HL-60 (cell line): Measurements from ENCODE around the gene MAP3K4.
"Not testable (repeated sequence)": the region's sequence is repeated elsewhere in the genome, so short reads cannot be mapped to it uniquely, and the experiment has no call there.

Source experiments
- GABPA ChIP-seq: IDR thresholded peaks from 2 replicates; pipeline ENCODE4 v1.6.1; 2012; ENCODE audit warnings: low read depth
- POLR2AphosphoS5 ChIP-seq: IDR thresholded peaks from 2 replicates; pipeline ENCODE4 v1.6.1; 2012; ENCODE audit warnings: low read depth
- SPI1 ChIP-seq: IDR thresholded peaks from 2 replicates; pipeline ENCODE4 v1.6.1; 2012; ENCODE audit warnings: low read depth, mild to moderate bottlenecking, borderline replicate concordance
- TF ChIP-seq, protein P1 (sequence below): IDR thresholded peaks from one replicate; pipeline ENCODE4 v1.5.1; 2011; ENCODE audit warnings: low read length, control low read depth, inconsistent platforms; ENCODE audit not compliant: insufficient read depth
- TF ChIP-seq, protein P2 (sequence below): IDR thresholded peaks from 2 replicates; pipeline ENCODE4 v1.6.1; 2012; ENCODE audit warnings: low read depth; ENCODE audit not compliant: insufficient replicate concordance

DNA sequence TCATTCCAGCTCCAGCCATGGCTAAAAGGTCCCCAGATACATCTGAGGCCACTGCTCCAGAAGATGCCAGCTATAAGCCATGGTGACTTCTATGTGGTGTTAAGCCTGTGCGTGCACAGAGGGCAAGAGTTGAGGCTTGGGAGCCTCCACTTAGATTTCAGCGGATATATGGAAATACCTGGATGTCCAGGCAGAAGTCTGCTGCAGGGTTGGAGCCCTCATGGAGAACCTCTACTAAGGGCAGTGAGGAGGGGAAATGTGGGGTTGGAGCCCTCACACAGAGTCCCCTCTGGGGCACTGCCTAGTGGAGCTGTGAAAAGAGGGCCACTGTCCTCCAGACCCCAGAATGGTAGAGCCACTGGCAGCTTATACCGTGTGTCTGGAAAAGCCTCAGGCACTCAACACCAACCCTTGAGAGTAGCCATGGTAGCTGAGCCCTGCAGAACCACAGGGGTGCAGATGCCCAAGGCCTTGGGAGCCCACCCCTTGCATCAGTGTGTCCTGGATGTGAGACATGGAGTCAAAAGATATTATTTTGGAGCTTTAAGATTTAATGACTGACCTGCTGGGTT, 8.1 kb upstream of the MAP3K4 start:
- TF ChIP-seq, protein P1, sequence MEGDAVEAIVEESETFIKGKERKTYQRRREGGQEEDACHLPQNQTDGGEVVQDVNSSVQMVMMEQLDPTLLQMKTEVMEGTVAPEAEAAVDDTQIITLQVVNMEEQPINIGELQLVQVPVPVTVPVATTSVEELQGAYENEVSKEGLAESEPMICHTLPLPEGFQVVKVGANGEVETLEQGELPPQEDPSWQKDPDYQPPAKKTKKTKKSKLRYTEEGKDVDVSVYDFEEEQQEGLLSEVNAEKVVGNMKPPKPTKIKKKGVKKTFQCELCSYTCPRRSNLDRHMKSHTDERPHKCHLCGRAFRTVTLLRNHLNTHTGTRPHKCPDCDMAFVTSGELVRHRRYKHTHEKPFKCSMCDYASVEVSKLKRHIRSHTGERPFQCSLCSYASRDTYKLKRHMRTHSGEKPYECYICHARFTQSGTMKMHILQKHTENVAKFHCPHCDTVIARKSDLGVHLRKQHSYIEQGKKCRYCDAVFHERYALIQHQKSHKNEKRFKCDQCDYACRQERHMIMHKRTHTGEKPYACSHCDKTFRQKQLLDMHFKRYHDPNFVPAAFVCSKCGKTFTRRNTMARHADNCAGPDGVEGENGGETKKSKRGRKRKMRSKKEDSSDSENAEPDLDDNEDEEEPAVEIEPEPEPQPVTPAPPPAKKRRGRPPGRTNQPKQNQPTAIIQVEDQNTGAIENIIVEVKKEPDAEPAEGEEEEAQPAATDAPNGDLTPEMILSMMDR: not testable (repeated sequence)
- TF ChIP-seq, protein P2, sequence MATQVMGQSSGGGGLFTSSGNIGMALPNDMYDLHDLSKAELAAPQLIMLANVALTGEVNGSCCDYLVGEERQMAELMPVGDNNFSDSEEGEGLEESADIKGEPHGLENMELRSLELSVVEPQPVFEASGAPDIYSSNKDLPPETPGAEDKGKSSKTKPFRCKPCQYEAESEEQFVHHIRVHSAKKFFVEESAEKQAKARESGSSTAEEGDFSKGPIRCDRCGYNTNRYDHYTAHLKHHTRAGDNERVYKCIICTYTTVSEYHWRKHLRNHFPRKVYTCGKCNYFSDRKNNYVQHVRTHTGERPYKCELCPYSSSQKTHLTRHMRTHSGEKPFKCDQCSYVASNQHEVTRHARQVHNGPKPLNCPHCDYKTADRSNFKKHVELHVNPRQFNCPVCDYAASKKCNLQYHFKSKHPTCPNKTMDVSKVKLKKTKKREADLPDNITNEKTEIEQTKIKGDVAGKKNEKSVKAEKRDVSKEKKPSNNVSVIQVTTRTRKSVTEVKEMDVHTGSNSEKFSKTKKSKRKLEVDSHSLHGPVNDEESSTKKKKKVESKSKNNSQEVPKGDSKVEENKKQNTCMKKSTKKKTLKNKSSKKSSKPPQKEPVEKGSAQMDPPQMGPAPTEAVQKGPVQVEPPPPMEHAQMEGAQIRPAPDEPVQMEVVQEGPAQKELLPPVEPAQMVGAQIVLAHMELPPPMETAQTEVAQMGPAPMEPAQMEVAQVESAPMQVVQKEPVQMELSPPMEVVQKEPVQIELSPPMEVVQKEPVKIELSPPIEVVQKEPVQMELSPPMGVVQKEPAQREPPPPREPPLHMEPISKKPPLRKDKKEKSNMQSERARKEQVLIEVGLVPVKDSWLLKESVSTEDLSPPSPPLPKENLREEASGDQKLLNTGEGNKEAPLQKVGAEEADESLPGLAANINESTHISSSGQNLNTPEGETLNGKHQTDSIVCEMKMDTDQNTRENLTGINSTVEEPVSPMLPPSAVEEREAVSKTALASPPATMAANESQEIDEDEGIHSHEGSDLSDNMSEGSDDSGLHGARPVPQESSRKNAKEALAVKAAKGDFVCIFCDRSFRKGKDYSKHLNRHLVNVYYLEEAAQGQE: not testable (repeated sequence)
- not testable (repeated sequence) for TF ChIP-seq GABPA, POLR2AphosphoS5, SPI1
